ENCODE data around the gene CFAP74. TPM values are rescaled to one million over a fixed set of nuclear protein-coding genes. Genes with fewer than 3 reads are reported as not detected.
A peak's percentile ranks its signal among the peaks of the same experiment; 100 is the strongest.

CFAP74 gene
- total RNA-seq, 4 donors from 2014 or later, result not detected

GRCh38 chr1:1928231-1929101 is 75.1 kb downstream of the CFAP74 start:
- in situ Hi-C loops (cut with MboI; ENCODE audit: low pct_ligation_motif_present in 1 of 4, low pct_unique_long_range_greater_than_20kb in 1 of 4, low sequenced_read_pairs in 3 of 4), result no loop called here
- peak; percentile 7 for DNase-seq

GRCh38 chr1:1927751-1928150 is 75.8 kb downstream of the CFAP74 start:
- Histone ChIP-seq H3K4me3 (no peak overlapping the region), H3K27ac (no peak overlapping the region), H3K9me3 (no peaks in the 10 kb centered on the region), H3K4me1 (peaks cover 3 to 11% (median 8%) of the 10 kb centered on the region in 4 donors), H3K27me3 (no peaks in the 10 kb centered on the region), H3K36me3 (no peaks in the 10 kb centered on the region)
- intact Hi-C loops (cut with DNase I; ENCODE audit: low total_unique reads) (no loop called here), in situ Hi-C loops (cut with MboI; ENCODE audit: low pct_ligation_motif_present in 1 of 4, low pct_unique_long_range_greater_than_20kb in 1 of 4, low sequenced_read_pairs in 3 of 4) (no loop called here)
- TF ChIP-seq POLR2AphosphoS5 (IDR thresholded peaks at IDR 0.05), result no peak
- no peak for TF ChIP-seq POLR2A (IDR thresholded peaks at IDR 0.05)
- no peak for TF ChIP-seq EP300 (IDR thresholded peaks at IDR 0.05; ENCODE audit: low read depth)
- TF ChIP-seq CTCF (IDR thresholded peaks at IDR 0.05), result no peak
- 82% methylated on average over 25 of the region's 25 CpGs; no CpG with 5 or more reads in 1 of the 2 donors for WGBS, 2 donors (ENCODE audit: low coverage in 1 of 2)
- peak; percentile 8 for DNase-seq

More at GRCh38 chr1:1928231-1929101, 75.1 kb downstream of the CFAP74 start:
- H3K27me3 ChIP-seq, result no peaks in the 10 kb centered on the region
- no peak overlapping the region for H3K27ac ChIP-seq
- H3K4me3 ChIP-seq, result no peak overlapping the region
- no peaks in the 10 kb centered on the region for H3K36me3 ChIP-seq
- H3K9me3 ChIP-seq, result no peaks in the 10 kb centered on the region
- peaks cover under 1 to 4% (median 2%) of the 10 kb centered on the region in 4 donors for H3K4me1 ChIP-seq
- TF ChIP-seq EP300 (IDR thresholded peaks at IDR 0.05; ENCODE audit: low read depth) (no peak), CTCF (IDR thresholded peaks at IDR 0.05) (no peak), POLR2A (IDR thresholded peaks at IDR 0.05) (no peak), POLR2AphosphoS5 (IDR thresholded peaks at IDR 0.05) (no peak)
- 72% methylated on average over 33 of the region's 34 CpGs; no CpG with 5 or more reads in 1 of the 2 donors for WGBS, 2 donors (ENCODE audit: low coverage in 1 of 2)
- intact Hi-C loops (cut with DNase I; ENCODE audit: low total_unique reads), result no loop called here

- Histone ChIP-seq H3K4me1 (peaks cover 3 to 14% (median 11%) of the 10 kb centered on the region in 4 donors), H3K4me3 (no peak overlapping the region), H3K27me3 (no peaks in the 10 kb centered on the region), H3K36me3 (no peaks in the 10 kb centered on the region), H3K9me3 (no peaks in the 10 kb centered on the region), H3K27ac (no peak overlapping the region)
- WGBS, 2 donors (ENCODE audit: low coverage in 1 of 2), result 75% methylated on average over 18 of the region's 21 CpGs; no CpG with 5 or more reads in 1 of the 2 donors
- DNase-seq, result peak; percentile 6
- in situ Hi-C loops (cut with MboI; ENCODE audit: low pct_ligation_motif_present in 1 of 4, low pct_unique_long_range_greater_than_20kb in 1 of 4, low sequenced_read_pairs in 3 of 4) (no loop called here), intact Hi-C loops (cut with DNase I; ENCODE audit: low total_unique reads) (no loop called here)
- no peak for TF ChIP-seq POLR2AphosphoS5 (IDR thresholded peaks at IDR 0.05)
- TF ChIP-seq EP300 (IDR thresholded peaks at IDR 0.05; ENCODE audit: low read depth), result no peak
- no peak for TF ChIP-seq CTCF (IDR thresholded peaks at IDR 0.05)
- TF ChIP-seq POLR2A (IDR thresholded peaks at IDR 0.05), result no peak
These were observed 76.5 kb downstream of the CFAP74 start for GRCh38 chr1:1926886-1927660.

GRCh38 chr1:1926346-1926811 is 77.2 kb downstream of the CFAP74 start:
- Histone ChIP-seq H3K27me3 (no peaks in the 10 kb centered on the region), H3K36me3 (no peaks in the 10 kb centered on the region), H3K4me1 (peaks cover 3 to 14% (median 11%) of the 10 kb centered on the region in 4 donors), H3K9me3 (no peaks in the 10 kb centered on the region), H3K4me3 (no peak overlapping the region), H3K27ac (no peak overlapping the region)
- WGBS, 2 donors (ENCODE audit: low coverage in 1 of 2), result 78% methylated on average over 26 of the region's 26 CpGs; no CpG with 5 or more reads in 1 of the 2 donors
- DNase-seq, result peak; percentile 6
- no peak for TF ChIP-seq CTCF (IDR thresholded peaks at IDR 0.05)
- intact Hi-C loops (cut with DNase I; ENCODE audit: low total_unique reads), result no loop called here
- in situ Hi-C loops (cut with MboI; ENCODE audit: low pct_ligation_motif_present in 1 of 4, low pct_unique_long_range_greater_than_20kb in 1 of 4, low sequenced_read_pairs in 3 of 4), result no loop called here

Data from transverse colon (tissue), 4 donors.